NCI-H2196 treated with DMSO at 0.1 percent for 48 hours (cell line): ENCODE data around the gene UROD.
"Not testable (repeated sequence)": the region's sequence is repeated elsewhere in the genome, so short reads cannot be mapped to it uniquely, and the experiment has no call there.

ENCODE experiments used
- DNase-seq: peaks from one replicate; lab custom pipeline; 2025; ENCODE audit not compliant: unreplicated experiment; lab: John Stamatoyannopoulos, UW

The UROD gene

DNA sequence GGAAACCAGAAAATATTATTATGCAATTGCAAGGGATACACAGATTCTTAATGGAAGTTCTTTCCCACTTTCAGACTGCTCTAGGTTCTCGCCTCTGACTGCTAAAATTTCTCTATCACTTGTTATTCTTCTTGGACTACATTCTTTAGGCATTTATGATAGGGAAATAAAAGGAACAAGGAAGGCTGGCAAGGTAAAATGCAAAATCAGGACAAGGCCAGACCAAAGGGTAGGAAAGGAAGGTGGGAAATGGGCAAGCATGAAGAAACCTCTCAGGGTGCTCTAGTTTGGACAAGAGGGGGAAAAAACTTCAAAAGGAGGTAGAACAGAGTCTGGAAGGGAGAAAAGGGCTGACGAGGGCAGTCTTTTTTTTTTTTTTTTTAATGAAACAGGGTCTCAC is 26.2 kb downstream of the UROD start:
- no peak for DNase-seq

- DNase-seq: no peak
Measured at GRCh38 chr1:45038661-45039364, 26.8 kb downstream of the UROD start.

DNA sequence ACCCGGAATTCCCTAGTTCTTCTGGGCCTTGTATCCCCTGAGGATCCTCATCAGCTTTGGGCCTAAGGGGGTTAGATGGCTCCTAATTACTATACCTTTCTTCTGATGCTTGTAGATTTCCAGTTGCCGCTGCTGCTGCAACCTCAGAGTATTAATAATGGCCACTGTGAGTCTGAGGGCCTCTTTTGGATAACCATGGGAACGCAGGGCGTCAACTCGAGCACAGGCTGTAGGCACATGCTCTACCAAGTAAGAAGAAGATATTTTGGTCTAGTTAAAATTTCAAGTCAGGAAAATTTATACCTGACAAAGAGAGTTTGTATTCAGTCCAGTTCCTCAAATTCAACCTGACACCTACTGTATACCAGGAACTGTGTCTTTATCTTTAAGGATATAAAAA is 28.2 kb downstream of the UROD start:
- DNase-seq: no peak

GRCh38 chr1:45043094-45043493 is 31.0 kb downstream of the UROD start:
- no peak for DNase-seq

DNA sequence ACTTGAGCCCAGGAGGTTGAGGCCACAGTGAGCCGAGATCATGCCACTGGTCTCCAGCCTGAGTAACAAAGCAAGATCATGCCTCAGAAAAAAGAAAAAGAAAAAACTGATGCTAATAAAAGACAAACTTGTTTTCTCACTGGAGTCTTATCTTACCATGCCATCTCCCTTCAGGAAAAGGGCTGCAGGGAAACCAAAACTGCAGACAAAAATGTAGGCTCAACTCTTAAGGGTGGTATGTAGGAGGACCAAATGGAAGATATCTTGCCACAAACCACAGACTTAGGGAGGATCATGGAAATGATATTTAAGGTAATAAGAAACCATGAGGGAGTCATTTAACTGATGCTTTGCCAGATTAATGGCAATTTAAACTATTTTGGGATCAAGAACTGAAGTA is 32.9 kb downstream of the UROD start:
- no peak for DNase-seq

GRCh38 chr1:45047032-45047431 is 35.0 kb downstream of the UROD start:
- DNase-seq: no peak

- DNase-seq: no peak
Measured at GRCh38 chr1:45051005-45051772, 39.1 kb downstream of the UROD start.

DNA sequence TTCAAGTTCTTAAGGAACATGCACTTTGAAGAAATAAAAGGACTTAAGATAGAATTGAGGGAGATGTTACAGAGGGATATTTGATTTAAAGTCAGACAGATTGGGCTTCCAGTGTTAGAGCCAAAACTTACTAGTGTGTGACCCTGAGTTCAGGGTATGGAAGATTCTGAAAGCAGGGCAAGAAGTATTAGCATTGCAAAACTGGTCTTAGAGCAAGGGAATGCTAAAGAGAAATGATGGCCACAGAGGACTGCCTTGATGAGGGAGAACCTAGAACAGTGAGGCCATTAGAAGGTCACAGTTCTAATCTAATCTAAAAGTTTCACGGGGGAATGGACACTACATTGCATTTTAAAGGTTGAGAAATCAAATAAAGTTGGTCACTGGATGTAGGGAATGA is 45.5 kb downstream of the UROD start:
- DNase-seq: no peak

DNA sequence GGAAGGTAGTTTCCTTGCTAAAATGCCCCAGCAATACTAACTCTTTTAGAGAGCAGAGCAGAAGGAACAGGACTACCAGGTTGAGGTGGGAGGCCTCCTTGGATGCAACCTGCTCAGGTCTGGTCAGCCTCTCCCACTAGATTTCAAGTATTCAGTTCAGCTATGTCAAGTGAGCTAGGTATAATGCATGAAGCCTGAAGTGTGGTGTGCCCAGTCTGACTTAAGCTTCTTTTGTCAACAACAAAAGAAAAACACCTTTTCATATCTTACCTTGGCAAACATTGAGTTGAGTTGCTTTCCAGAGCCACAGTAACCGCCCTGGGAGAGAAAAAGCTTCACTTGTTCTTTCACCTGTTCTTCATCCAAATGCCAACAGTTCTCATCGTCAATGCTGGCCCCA is 47.8 kb downstream of the UROD start:
- no peak for DNase-seq

DNA sequence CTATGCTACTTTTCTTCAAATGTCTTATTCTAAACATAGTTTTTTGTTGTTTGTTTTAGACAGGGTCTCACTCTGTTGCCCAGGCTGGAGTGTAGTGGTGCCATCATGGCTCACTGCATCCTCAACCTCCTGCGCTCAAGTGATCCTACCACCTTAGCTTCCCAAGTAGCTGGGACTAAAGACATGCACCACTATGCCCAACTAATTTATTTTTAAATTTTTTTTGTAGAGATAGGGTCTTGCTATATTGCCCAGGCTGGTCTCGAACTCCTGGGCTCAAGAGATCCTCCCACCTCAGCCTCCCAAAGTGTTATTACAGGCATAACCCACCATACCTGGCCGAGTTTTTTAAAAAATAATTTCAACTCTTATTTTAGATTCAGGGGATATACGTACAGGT is 50.4 kb downstream of the UROD start:
- not testable (repeated sequence) for DNase-seq

GRCh38 chr1:45065083-45065482 is 53.0 kb downstream of the UROD start:
- no peak for DNase-seq
